GM21723 (cell line): ENCODE results near the gene CTAGE9.

Source experiments
- ATAC-seq: cut with Tn5 transposase; IDR thresholded peaks from one replicate; pipeline ENCODE4 v1.9.1; 2021; ENCODE audit warnings: mild to moderate bottlenecking, moderate library complexity; ENCODE audit not compliant: unreplicated experiment

The CTAGE9 gene

DNA sequence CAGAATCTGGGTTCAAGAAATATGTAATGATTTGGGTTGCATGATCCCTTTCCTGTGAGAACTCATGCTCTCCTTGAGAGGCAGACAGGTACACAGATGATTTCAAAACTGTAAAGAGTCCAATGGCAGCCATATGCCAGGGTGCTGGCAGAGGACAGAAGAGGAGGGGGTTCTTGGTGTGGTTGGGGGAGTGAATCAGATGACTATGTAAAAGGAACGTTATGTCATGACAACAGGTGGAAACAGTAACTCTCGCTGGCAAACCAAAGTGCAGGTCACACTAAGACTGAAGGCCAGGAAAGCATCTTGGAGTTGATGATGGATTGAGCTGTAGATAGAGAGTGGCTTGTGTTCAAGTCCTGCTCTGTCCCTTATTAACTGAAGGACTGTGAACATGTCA is 29.9 kb downstream of the CTAGE9 start:
- no peak for ATAC-seq

DNA sequence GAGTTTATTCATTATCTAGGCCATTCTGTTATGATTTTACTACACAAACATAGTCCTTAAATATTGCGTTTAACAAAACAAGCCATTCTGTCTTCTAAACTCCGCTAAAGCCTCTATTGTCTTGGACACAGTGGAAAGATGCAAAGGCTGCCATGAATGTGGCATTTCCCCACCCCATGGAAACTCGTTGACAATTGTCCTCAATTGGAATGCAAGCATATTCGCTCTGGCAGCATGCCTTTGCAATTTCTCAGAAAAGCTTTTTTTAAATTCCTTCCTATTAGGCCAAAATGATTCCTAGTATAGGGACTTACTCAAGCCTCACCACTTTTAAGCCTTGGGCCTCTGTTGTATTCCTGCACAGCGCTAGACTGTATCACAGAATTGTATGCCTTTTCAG is 32.4 kb downstream of the CTAGE9 start:
- no peak for ATAC-seq

DNA sequence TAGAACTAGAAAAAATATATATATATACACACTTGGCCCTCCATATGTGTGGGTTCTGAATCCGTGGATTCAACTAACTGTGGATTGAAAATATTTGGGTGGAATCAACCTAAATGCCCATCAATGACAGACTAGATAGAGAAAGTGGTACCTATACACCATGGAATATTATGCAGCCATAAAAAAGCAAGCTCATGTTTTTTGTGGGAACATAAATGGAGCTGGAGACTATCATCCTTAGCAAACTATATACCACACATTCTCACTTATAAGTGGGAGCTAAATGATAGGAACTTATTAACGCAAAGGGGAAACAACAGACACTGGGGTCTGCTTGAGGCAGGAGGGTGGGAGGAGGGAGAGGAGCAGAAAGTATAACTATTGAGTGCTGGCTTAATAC is 37.6 kb downstream of the CTAGE9 start:
- no peak for ATAC-seq

DNA sequence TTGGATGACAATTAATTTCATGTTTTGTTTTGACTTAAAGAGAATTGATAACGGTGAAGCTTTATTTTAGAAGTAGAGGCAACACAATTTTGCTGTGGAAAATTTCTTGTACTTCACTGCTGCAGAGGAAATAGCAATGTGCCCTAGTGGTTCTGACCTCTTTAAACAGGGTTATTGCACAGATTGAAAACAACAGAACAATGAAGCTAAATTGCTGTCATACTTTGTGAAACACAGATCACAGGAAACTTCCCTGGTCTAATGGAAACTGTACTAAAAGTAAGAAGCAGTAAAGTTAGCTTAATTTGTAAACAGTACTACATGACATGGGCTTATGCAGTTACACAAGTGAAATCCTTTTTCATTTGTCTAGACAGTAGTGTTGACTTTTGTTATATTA is 40.9 kb downstream of the CTAGE9 start:
- ATAC-seq: no peak

DNA sequence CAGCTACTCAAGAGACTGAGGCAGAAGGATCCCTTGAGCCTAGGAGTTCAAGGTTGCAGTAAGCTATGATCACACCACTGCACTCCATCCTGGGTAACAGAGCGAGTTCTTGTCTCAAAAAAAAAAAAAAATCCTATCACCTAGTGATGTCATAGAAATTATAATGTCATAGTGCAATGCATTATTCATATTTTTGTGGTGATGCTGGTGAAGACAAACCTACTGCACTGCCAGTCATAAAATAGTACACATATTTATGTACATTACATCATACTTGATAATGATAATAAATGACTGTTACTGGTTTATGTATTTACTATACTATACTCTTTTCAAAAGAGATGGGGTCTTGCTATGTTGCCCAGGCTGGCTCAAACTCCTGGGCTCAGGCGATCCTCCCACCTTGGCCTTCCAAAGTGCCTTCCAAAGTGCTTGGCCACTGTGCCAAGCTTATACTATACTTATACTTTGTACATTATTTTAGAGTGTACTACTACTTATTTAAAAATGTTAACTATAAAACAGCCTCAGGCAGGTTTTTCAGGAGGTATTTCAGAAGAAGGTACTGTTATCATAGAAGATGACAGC is 47.1 kb downstream of the CTAGE9 start:
- no peak for ATAC-seq

DNA sequence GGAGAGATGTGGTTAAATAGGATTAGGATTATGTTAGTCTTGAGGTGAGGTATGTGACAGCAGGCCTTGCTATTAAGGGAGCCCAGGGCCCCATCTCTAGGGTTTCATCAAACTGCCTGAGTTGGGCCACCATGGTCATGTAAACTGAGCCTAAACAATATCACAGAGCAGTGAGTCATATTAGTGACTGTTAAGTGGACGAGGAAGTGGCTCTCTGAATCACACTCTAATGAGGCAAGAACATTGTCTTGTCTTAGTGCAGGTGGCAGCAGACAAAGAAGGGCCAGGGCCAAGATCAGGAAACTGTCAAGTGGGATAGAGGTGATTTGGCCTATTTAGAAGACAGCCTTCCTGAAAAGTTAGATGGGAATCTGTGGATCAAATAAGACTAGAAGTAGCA is 50.6 kb downstream of the CTAGE9 start:
- ATAC-seq: no peak
